NCI-H748 (cell line): Measurements from ENCODE around the gene SH3RF3.

Source experiments
- DNase-seq: peaks from one replicate; lab custom pipeline; 2025; ENCODE audit not compliant: unreplicated experiment; lab: John Stamatoyannopoulos, UW

Gene SH3RF3

DNA sequence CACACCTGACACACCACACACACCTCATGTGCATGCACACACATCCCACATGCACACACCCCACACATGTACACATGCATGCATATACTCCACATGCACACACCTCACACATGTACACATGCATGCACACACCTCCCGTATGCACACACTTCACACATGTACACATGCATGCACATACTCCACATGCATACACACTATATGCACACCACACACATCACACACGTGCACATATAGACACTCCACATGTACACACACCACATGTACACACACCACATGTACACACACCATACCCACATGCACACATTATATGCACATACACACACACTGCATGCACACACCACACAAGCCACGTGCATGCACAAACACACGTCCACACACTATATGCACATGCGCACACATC, 384.2 kb downstream of the SH3RF3 start:
- DNase-seq, result no peak

DNA sequence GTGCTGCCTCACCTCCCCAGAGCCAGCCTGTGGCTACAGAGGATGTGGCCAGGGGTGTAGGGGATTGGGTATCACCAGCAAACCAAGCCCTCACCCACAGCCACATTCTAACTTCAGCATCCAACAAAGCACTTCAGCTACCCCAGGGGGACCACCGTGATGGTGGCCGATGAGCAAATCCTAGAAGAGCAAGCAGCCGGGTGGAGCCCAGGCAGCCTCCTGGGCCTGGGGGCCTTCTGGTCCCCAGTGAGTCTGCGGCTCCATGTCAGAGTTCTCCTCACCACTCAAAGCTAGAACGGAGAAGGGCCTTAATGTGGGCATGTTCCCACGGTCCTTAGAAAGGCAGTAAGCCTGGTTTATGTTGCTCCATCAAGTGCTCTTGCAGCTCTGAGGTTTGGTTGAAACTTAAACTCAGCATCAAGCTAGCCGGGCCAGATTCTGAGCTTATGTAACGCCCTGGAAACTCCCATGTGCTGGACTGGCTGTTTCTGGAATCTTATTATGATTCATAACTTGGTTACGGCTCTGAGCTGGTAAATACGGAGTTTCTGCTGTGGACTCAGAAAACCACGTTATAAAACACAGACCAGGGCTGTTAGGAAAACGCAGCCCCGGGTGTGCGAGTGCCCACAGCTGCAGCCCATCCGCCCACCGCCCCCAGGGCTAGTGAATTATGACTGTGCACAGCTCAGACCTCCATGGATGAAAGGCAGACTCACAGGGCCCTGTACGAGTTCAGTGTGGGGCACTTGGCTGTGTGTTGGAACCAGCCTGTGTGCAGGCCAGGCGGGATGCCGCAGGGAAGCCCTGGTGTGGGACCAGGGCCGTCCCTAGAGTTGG, 385.0 kb downstream of the SH3RF3 start:
- DNase-seq, result no peak

DNA sequence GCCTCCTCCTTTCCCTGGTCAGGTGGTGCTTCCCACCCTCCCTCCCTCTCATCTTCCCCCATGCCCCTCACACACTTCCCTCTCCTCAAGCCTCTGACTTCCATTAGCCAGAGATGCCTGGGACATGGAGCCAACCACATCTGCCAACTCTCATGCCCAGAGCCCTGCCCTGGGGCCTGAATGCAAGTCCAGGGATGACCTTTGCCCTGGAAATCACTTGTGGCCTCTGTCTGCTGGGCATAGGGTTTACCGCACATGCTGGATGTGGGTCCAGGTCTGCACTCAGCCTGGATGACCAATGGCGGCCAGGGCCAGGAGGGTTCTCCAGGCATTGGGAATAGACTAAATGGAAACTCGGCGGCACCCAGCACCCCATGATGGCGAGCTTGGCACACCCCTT, 385.9 kb downstream of the SH3RF3 start:
- DNase-seq, result no peak

DNA sequence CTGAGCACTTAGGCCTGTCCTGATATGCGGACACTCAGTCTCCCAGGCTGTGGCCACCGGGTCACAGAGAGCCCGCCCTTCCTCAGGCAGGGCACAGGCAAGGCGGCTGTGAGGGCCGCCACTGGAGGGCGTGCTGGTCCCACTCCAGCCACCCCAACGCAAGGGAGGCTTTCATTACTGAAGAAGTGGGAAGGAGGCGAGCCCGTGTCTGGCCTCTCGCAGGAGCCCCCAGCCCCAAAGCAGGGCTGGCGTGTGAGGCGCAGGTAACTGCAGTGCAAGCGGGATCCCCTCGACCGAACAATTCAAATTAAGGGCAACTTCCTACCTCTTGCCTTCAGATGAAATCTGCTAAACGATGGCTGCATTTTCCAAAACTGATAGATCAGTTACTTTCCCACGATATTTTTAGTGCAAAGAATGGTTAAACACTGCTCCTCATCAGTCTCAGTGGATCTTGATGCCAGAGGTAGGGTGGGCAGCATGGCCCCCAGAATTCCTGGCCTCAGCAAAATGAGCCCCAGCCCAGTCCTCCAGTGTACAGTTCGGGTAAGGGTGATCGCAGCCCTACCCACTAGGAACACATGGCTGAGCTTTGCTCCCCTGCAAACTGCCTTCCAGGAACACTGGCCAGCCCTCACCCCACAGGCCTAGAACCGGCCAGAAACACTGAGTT, 387.6 kb downstream of the SH3RF3 start:
- peak; percentile 28 for DNase-seq

DNA sequence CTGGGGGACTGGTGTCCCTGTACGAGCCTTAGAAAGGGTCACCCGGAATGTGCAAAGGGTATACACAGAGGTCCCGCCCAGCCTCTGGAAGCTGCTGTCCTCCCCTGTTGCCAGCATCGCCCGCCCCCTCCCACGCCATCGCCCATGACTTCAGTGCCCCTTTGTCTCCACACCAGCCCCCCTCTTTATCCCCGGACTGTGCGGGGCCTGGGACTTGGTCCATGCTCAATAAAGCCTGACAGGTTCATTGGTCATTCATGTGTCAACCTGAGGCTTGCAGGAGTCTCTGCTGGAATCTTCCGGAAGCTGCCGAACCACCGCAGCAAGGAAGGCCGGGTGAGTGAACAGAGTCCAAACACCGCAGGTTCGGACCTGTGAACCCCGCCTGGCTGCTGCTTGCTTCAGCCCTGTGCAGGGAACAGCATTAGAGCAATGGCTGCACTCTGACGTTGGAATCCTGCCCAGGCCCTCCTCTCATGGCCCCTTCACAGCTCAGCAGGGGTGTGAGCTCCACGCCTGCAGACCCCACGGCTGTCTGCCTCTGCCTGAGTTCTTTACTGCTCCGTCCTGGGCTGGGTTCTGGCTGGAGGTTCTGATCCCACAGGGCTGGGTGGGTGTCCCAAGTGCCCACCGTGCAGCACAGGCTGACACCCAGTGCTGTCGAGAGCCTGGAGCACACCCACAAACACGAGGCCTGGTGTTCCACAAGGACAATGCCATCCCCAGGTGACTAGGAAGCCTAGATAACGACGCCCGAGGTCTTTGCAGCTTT, 388.3 kb downstream of the SH3RF3 start:
- no peak for DNase-seq

DNA sequence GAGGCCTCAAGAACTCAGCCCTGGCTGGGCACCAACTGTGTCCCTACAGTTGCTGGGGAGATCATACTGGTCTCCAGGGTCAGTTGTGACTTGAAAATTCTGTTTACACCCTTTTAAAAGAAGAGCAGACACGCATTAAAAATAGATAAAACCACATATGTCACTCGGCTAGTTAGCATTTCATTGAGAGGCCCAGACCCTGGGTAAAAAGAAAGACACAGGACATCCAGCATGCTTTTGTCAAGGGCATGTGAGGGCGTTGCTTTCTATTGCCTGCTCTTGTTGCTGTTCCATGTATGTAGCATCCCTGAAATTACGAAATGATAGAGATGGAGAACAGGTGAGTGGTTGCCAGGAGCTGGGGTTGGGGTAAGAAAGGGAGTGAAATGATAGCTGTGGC, 390.5 kb downstream of the SH3RF3 start:
- DNase-seq, result no peak

DNA sequence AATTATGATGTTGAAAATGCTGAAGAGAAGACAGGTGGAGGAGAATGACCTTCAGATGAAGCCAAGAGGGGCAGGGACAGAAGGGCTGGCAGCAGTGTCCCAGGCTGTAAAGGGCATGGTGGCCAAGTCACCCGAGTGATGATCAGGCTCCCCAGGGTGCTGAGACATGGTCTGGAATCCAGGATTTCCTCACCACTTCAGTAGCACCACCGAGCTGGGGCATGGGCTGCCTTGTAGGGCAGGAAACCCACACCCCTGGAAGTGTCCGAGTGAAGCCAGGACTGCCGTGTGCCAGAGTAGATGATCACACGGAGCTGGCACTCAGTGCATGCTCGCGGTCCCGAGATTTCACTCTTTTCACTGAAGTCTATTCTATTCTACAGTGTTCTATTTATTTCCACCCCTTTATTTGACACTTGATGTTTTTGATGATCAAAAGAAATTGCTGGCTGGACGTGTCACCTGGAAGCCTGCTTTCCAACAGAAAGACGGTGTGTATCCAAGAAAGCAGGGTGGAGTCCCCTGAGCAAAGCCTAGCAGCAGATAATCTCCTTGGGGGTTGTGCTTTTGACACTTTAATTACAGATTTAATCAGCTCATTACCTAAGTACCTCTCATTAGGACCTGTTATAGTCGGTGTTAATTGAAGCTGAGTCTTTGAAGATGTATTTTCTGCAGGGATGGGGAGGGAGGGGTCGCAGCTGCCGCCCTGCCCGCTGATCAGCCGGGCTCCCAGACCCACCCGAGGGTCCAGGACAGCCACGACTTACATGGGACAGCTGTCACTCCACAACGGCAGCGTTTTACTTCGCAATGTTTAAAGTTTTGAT, 392.4 kb downstream of the SH3RF3 start:
- peak; percentile 7 for DNase-seq

DNA sequence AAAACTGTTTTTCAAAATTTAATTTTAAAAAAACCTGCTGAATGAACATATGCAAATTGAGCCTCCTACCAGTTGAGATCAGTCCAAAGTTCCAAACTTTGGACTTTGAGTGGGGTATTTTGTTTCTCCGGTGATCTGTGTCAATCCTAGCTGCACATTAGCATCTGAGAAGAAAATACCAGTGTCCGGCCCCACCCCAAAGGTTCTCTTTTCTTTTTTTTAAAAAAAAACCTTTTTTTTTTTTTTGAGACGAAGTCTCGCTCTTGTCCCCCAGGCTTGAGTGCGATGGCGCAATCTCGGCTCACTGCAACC, 393.0 kb downstream of the SH3RF3 start:
- DNase-seq, result no peak

DNA sequence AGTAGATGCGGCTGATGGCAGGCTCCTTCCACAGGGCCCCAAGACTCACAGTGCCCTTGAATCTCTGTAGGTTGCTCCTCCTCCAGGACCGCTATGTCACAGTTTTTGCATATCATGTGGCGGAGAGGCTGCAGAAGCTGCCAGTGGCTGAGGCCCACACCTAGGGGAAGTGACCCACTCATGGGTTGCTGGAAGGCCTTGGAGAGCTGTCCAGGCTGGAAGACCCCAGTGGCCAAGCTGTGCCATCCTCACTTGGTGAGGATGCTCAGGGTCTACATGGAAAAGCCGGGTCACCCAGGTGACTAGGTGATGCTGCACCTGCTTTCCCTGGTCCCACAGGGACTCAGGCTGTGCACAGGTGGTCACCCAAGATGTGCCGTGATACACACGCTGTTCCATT, 394.1 kb downstream of the SH3RF3 start:
- DNase-seq, result no peak

DNA sequence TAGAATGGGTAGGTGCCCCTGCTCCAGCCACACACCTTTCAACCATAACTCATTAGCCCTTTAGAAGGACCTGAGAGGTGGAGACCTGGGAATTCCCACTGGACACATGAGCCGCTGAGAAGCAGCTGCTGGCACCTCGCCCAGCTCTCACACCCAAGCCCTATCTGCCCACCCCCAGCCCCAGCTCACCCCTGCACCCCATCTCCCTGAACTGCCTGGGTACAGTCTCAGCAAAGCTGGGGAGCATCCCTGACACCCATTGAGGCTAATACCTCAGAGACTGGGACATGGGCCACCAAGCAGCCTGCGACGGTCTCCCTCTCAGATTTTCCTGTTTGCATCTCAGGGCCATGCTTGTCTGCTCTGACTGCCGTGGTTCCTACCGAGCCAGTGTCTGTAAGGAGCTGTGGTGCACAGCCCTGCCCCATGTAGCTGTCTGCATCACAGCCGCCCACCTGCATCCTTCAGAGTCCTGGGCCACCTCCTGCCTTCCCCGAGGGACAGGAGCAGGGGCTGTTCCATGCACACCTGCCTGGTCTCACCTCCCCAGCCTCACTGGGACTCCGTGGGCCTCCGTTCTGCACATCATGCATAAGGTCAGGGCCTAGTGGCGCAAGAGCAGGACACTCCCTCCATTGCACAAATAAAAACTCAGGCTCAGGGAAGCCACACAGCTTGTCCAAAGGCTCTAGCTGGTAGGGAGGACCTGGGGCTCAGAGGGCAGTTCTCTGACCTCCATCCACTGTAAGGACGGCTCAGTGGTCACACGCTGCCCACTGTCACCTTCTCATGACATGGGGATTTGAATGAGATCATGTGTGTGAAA, 394.7 kb downstream of the SH3RF3 start:
- DNase-seq, result no peak

DNA sequence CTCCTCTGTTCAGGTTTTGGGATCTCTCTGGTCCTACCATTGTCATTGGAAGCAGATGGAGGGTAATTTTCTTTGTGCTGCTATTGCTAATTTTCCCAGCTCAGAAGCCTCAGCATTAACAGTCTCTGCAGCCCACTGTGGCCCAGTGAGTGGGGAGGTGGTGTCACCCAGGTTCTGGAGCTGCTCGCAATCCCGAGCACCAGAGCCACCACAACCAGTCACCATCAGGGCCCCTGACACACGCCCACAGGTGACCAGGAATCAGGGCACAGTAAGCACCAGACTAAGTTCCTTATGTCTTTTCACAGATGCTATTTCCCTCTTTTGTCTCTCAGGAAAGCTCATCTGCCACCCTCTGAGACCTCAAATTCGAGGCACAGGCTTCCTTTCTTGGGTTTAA, 396.8 kb downstream of the SH3RF3 start:
- no peak for DNase-seq

DNA sequence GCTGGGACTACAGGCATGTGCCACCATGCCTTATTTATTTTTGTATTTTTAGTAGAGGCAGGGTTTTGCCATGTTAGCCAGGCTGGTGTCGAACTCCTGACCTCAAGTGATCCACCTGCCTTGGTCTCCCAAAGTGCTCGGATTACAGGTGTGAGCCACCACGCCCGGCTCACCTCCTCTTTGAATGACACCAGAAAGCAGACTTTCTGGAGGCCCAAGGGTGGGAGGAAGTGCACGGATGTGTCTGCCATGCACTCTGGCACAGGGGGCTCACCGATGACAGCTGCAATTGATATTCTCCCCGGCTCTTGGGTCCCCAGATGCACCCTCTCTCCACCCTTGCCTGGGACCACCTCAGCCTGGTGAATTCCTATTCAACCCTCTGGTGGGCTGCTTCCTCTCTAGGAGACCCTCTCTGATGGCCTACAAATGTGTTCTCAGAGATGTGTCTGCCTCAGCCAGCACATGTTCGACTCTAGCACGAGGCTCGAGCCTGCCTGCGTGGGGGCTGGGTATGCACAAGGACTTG, 397.5 kb downstream of the SH3RF3 start:
- no peak for DNase-seq

DNA sequence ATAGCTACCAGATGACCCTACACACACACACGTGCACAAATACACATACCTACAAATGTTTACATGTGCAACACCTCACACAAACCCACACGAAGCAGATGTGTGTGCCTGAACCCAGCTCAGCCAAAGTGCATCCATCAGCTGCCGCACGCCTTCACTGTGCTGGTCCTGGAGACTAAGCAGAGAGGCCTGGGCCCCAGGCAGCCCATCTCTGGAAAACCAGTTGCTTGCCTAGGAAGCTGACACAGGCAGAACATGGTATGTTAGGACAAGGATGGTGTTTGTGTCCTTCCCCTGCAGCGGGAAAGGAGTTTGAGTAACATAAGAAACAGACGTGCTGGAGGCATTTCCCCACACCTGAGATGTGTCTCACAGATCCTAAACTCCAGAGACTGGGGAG, 398.1 kb downstream of the SH3RF3 start:
- no peak for DNase-seq

DNA sequence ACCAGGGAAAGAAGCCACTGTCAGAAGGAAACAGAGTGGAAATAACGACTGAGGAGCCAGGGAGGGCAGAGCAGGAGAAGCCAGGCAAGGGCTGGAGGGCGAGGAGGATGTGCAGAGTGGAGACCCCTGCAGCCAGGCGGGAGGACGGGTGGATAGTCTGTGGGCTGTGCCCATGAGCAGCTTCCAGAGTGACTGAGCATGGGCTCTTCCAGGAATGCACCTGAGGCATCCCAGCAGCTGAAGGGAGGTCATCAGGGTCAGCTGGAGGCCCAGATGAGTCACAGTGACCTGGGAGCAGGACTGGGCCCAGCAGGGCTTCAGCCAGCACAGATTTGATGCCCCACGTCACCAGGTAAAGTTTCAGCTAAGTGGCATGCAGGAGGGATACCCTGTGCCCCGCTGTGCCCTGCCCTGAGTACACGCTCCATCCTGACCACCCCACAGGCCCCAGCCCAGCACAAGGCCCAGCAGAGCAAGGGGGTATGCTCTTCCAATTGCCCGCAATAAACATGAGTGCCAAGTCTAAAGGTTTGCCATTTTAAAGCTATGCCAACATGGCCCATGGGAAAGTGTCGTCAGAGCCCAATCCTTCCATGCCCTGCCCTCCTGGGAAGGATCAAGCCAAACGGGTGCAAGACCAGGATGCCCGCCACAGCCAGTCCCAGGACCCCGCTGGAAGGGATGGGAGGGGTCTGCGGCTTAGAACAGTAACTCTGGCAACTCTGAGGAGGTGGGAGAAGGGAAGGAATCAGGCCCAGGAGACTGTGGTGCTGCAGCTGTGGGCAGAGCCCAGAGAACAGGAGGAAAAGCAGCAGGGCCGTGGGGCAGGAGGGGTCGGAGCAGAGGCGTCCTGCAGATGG, 399.1 kb downstream of the SH3RF3 start:
- DNase-seq, result no peak

DNA sequence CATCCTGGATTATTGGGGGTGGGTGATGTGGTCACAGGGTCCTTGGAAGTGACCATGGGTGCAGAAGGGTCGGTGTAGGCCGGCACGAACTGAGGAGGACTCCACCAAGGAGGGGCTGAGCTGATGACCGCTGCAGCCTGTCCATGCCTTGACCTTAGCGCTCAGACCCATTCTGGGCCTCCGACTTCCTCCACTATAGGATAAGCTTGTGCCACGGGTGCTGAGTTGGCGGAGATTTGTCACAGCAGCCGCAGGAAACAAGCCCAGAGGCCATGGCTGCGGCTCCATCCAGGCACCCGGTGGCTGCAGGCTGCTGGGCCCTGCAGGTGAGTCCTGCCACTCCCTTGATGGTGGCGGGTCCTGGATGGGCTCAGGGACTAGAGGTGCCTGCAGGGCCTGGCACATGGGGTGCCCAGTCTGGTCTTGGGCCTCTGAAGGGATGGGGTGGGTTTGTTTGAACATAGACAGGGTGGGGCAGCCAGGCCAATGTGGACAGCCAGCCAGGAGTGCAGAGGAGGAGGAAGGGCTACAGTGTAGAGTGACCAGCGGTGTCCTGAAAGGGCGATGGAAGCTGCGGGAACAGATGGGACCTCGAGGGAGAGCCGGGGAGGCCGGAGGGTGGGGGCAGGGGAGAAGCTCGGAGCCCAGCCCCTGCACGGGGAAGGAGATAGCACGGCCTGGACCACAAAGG, 400.0 kb downstream of the SH3RF3 start:
- no peak for DNase-seq

DNA sequence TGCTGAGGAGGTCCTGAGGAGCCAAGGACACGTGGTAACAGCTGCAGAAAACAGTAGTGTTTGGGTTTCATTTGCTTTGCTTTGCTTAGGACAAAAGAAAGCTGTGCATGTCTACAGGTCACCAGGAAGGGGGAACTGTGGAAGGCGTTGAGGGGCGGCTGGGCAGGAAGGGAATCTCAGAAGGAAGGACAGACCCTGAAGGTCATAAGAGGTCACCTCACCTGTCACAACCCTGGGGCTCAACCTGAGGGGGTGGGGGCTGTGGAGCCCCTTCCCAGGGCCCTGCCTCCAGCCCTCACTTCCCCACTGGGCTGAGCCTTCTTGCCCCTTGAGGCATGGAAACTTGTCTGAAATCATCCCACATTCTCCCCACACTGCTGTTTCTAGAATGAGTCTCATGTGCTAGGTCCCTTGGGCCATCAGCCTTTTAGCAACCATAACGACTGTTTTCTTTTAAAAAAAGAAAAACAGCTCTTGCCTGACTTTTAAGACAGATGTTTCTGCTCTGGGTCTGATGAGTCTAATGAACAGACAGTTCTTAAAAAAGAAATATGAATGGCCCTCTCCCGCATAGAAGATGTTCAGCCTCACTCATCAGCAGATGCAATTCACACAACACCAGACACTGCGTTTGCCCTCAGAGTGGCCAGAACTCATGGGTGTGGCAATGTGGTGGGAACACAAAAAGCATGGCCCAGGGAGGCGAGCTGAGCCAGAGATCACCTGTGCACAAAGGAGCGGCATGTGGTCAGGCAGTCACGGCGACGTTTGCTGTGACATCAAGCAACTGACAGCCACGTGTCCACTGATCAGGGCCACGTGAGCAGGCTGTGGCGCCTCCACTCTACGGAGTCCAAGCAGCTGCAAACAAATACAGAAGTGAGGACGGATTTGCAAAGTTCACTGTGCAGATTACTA, 400.8 kb downstream of the SH3RF3 start:
- no peak for DNase-seq

DNA sequence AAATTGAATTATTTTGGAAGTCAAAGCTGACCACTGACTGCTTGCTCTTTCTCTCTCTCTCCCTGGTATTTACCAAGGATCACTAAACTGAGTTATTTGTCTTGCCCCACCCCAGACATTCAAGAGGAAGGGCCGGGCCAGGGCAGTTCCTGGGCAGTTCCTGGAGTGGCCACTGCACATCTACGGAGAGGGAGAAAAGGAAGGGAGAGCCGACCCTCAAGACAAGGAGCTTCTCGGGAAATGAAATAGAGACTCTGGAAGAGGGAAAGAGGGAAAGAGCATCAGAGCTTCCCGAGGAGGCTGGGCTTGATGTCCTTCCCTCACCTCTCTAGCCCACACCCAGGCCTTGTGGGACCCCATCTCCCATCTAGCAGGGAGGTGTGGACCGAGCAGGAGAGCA, 401.7 kb downstream of the SH3RF3 start:
- no peak for DNase-seq

DNA sequence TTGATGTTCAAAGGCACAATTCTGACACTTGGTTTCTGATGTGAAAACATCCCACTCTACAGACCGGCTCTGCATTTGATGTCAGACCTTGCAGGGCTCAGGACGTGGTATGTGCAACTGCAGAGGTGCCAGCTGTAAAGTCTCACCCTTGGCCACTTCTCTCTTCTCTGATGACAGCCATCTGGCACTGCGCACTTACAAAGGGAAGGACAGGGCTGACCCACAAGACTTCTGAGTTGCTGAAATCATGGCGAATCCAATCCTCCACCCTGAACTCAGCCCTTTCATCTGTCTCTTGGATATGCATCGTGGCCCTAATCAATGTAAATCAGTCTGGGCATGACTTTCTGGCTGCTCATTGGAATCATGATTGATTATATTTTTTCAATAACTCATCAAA, 402.2 kb downstream of the SH3RF3 start:
- no peak for DNase-seq
